HAP-1 (cell line): ENCODE data around the gene CCDC3.

Experiments
- DNase-seq, 2 experiments: peaks; one replicate each; pipeline ENCODE4 v3.0.0-alpha.2; 2016 to 2020; ENCODE audit warnings: low spot score in 2 of 2
- H3K27me3 ChIP-seq: fragments of 250-450 bp; sonication (Bioruptor Pico); 2 replicates; pipeline ENCODE4 v1.5.1; 2020; ENCODE audit warnings: low read depth, mild to moderate bottlenecking, moderate library complexity
- H3K36me3 ChIP-seq: fragments of 250-450 bp; sonication (Bioruptor Pico); replicated peaks from 2 replicates; pipeline ENCODE4 v1.5.1; 2020; ENCODE audit warnings: mild to moderate bottlenecking
- H3K4me1 ChIP-seq: fragments of 250-450 bp; sonication (Bioruptor Pico); 2 replicates; pipeline ENCODE4 v1.5.1; 2020; ENCODE audit warnings: mild to moderate bottlenecking
- H3K4me3 ChIP-seq: fragments of 250-450 bp; sonication (Bioruptor Pico); 2 replicates; pipeline ENCODE4 v1.5.1; 2020; ENCODE audit warnings: mild to moderate bottlenecking, moderate library complexity
- H3K9me3 ChIP-seq: fragments of 250-450 bp; sonication (Bioruptor Pico); 2 replicates; pipeline ENCODE4 v1.5.1; 2020; ENCODE audit warnings: mild to moderate bottlenecking, moderate library complexity
- in situ Hi-C: fragments of 300-500 bp; cut with MboI; formaldehyde crosslinking; loops from 3 replicates; pipeline ENCODE4 v1.14.3; 2020; ENCODE audit warnings: low sequenced_read_pairs, inconsistent platforms, mixed read lengths

CCDC3 gene

GRCh38 chr10:12902135-12902572, 99.4 kb downstream of the CCDC3 start:
- no peaks in the 10 kb centered on the region for H3K27me3 ChIP-seq
- H3K4me3 ChIP-seq = no peak overlapping the region
- H3K9me3 ChIP-seq = no peaks in the 10 kb centered on the region
- H3K4me1 ChIP-seq = no peaks in the 10 kb centered on the region
- peak; percentile 62 to 80 for DNase-seq
- no peaks in the 10 kb centered on the region for H3K36me3 ChIP-seq
- in situ Hi-C loops = no loop called here

GRCh38 chr10:12899546-12899945, 102.0 kb downstream of the CCDC3 start:
- Histone ChIP-seq H3K4me3 (no peak overlapping the region), H3K9me3 (no peaks in the 10 kb centered on the region), H3K27me3 (no peaks in the 10 kb centered on the region), H3K4me1 (no peaks in the 10 kb centered on the region), H3K36me3 (no peaks in the 10 kb centered on the region)
- DNase-seq = no peak
- in situ Hi-C loops = no loop called here

DNA sequence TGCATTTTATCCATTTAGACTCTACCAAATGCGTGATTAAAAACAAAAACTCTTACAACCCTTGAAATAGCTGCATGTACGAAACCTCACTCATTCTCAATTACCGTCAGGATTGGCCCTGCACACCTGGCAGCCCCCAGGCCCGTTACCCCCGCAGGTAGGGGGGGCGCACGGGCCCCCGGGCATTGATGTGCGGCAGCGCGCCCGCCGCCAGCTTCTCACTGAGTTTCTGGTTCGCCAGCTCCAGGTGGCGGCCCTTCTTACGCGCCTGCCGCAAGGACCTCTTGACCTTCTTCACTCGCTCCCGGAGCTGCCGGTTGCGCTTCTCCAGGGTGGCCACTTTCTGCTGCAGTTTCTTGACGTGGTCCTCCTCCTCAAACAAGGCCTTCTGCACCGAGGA, 103.2 kb downstream of the CCDC3 start:
- Histone ChIP-seq H3K4me3 (no peak overlapping the region), H3K4me1 (no peaks in the 10 kb centered on the region), H3K36me3 (no peaks in the 10 kb centered on the region), H3K27me3 (no peaks in the 10 kb centered on the region), H3K9me3 (no peaks in the 10 kb centered on the region)
- no peak for DNase-seq
- in situ Hi-C loops = no loop called here

DNA sequence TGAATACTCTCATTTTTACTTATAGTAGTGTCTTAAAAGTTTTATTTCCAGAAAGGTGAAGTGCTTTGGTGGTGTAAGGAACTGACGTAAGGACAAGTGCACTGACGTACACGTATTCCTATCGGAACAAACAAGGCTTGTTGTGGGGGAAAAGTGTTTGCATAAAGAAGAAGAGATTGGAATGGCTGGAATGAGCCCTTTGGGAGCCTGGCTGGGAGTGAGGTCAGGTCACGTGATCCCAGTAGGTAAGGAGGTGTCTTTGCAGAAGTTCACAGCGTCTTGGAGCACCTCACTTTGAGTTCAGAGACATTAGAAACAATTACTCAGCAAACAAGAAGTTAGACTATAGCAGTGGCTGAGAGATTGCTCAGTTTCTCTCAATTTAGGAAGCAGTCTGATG, 104.2 kb downstream of the CCDC3 start:
- Histone ChIP-seq H3K4me1 (no peaks in the 10 kb centered on the region), H3K4me3 (no peak overlapping the region), H3K36me3 (no peaks in the 10 kb centered on the region), H3K27me3 (no peaks in the 10 kb centered on the region), H3K9me3 (no peaks in the 10 kb centered on the region)
- in situ Hi-C loops = no loop called here
- no peak for DNase-seq

DNA sequence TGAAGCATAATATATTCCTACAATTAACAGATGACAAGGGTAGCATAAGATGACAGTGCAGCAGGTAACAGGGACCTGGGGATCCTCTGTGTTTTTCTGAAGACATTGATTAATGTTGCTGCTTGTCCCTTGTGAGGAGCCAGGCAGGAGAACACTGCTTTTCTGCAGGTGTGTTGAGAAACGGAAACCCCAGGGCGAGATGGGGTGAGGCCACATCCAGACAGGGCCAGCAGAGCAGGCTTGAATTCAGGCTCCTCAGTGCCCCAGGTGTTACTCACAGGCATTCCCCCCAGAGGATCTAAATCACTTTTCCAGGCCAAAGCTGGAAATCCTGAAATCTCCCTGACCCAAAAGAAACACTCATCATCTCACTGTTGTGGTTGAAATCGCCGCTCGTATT, 105.3 kb downstream of the CCDC3 start:
- Histone ChIP-seq H3K4me1 (no peaks in the 10 kb centered on the region), H3K9me3 (no peaks in the 10 kb centered on the region), H3K27me3 (no peaks in the 10 kb centered on the region), H3K36me3 (no peaks in the 10 kb centered on the region), H3K4me3 (no peak overlapping the region)
- no peak for DNase-seq
- in situ Hi-C loops = no loop called here

GRCh38 chr10:12892924-12893323, 108.6 kb downstream of the CCDC3 start:
- Histone ChIP-seq H3K27me3 (no peaks in the 10 kb centered on the region), H3K36me3 (no peaks in the 10 kb centered on the region), H3K4me3 (no peak overlapping the region), H3K9me3 (no peaks in the 10 kb centered on the region), H3K4me1 (no peaks in the 10 kb centered on the region)
- in situ Hi-C loops = no loop called here
- no peak for DNase-seq

DNA sequence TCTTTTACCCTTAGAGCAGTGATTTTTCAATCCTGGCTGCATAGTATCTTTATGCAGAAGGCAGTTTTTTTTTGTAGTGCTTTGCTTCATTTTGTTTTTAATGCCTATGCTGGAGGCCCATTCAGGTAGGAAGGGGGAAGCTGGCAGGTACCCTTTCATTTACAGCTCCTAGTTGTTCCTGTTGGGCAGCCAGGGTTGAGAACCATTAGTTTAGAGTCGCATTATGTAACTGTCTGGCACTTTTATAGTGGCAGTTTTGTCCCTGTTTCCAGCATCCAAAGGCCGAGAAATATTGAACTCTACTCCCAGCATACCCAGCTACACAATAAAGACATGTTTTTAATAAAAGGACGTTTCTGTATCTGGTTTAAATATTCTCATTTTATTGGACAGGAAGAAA, 110.6 kb downstream of the CCDC3 start:
- no peaks in the 10 kb centered on the region for H3K9me3 ChIP-seq
- H3K36me3 ChIP-seq = no peaks in the 10 kb centered on the region
- no peaks in the 10 kb centered on the region for H3K4me1 ChIP-seq
- in situ Hi-C loops = no loop called here
- DNase-seq = no peak
- no peak overlapping the region for H3K4me3 ChIP-seq
- no peaks in the 10 kb centered on the region for H3K27me3 ChIP-seq

GRCh38 chr10:12888470-12888869, 113.0 kb downstream of the CCDC3 start:
- in situ Hi-C loops = no loop called here
- no peak for DNase-seq
- H3K4me3 ChIP-seq = no peak overlapping the region
- H3K27me3 ChIP-seq = no peaks in the 10 kb centered on the region
- no peaks in the 10 kb centered on the region for H3K9me3 ChIP-seq
- H3K36me3 ChIP-seq = no peaks in the 10 kb centered on the region
- H3K4me1 ChIP-seq = no peaks in the 10 kb centered on the region

GRCh38 chr10:12887780-12888179, 113.7 kb downstream of the CCDC3 start:
- Histone ChIP-seq H3K36me3 (no peaks in the 10 kb centered on the region), H3K27me3 (no peaks in the 10 kb centered on the region), H3K9me3 (no peaks in the 10 kb centered on the region), H3K4me3 (no peak overlapping the region), H3K4me1 (no peaks in the 10 kb centered on the region)
- DNase-seq = no peak
- in situ Hi-C loops = no loop called here

- H3K4me1 ChIP-seq = no peaks in the 10 kb centered on the region
- in situ Hi-C loops = no loop called here
- no peaks in the 10 kb centered on the region for H3K27me3 ChIP-seq
- no peaks in the 10 kb centered on the region for H3K36me3 ChIP-seq
- no peak for DNase-seq
- H3K4me3 ChIP-seq = no peak overlapping the region
- H3K9me3 ChIP-seq = no peaks in the 10 kb centered on the region
Observed at GRCh38 chr10:12884851-12885250, 116.7 kb downstream of the CCDC3 start.

- in situ Hi-C loops = no loop called here
- DNase-seq = no peak
Observed at GRCh38 chr10:12880423-12880822, 121.1 kb downstream of the CCDC3 start.

DNA sequence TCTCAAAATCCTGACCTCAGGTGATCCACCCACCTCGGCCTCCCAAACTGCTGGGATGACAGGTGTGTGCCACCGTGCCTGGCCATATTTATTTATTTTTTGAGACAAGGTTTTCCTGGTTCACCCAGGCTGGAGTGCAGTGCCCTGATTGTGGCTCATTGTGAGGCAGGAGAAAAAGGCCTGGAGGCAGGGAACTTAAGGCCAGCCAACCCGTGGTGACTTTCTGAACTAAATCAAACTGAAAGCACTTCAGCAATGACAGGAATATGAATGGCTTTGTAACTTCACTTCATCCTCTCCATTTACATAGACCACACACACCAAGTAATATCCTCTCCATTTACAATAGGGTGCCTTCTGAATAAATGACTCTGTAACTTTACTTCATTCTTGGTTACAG, 124.4 kb downstream of the CCDC3 start:
- in situ Hi-C loops = no loop called here
- H3K9me3 ChIP-seq = no peaks in the 10 kb centered on the region
- H3K27me3 ChIP-seq = no peaks in the 10 kb centered on the region
- H3K4me1 ChIP-seq = no peaks in the 10 kb centered on the region
- no peak overlapping the region for H3K4me3 ChIP-seq
- no peaks in the 10 kb centered on the region for H3K36me3 ChIP-seq
- peak in 1 of 2 experiments; percentile 19 for DNase-seq

More at GRCh38 chr10:12880423-12880822, 121.1 kb downstream of the CCDC3 start:
- H3K9me3 ChIP-seq = no peaks in the 10 kb centered on the region
- no peaks in the 10 kb centered on the region for H3K4me1 ChIP-seq
- H3K36me3 ChIP-seq = no peaks in the 10 kb centered on the region
- H3K4me3 ChIP-seq = no peak overlapping the region
- H3K27me3 ChIP-seq = no peaks in the 10 kb centered on the region

GRCh38 chr10:12876266-12876665, 125.2 kb downstream of the CCDC3 start:
- H3K27me3 ChIP-seq = no peaks in the 10 kb centered on the region
- no peaks in the 10 kb centered on the region for H3K4me1 ChIP-seq
- no peaks in the 10 kb centered on the region for H3K36me3 ChIP-seq
- in situ Hi-C loops = no loop called here
- no peaks in the 10 kb centered on the region for H3K9me3 ChIP-seq
- no peak for DNase-seq
- no peak overlapping the region for H3K4me3 ChIP-seq

GRCh38 chr10:12875100-12875499, 126.4 kb downstream of the CCDC3 start:
- H3K36me3 ChIP-seq = no peaks in the 10 kb centered on the region
- H3K9me3 ChIP-seq = no peaks in the 10 kb centered on the region
- in situ Hi-C loops = no loop called here
- H3K27me3 ChIP-seq = no peaks in the 10 kb centered on the region
- DNase-seq = no peak
- no peaks in the 10 kb centered on the region for H3K4me1 ChIP-seq
- H3K4me3 ChIP-seq = no peak overlapping the region

GRCh38 chr10:12874501-12874900, 127.0 kb downstream of the CCDC3 start:
- no peaks in the 10 kb centered on the region for H3K27me3 ChIP-seq
- no peak overlapping the region for H3K4me3 ChIP-seq
- in situ Hi-C loops = no loop called here
- H3K9me3 ChIP-seq = no peaks in the 10 kb centered on the region
- no peak for DNase-seq
- no peaks in the 10 kb centered on the region for H3K36me3 ChIP-seq
- no peaks in the 10 kb centered on the region for H3K4me1 ChIP-seq
